UCSD-AML1 (cell line): ENCODE measurements around the gene CCL19.
"Not testable (repeated sequence)": the region's sequence is repeated elsewhere in the genome, so short reads cannot be mapped to it uniquely, and the experiment has no call there.

Experiments
- DNase-seq: peaks from one replicate; lab custom pipeline; 2025; ENCODE audit not compliant: unreplicated experiment; lab: John Stamatoyannopoulos, UW

The CCL19 gene

GRCh38 chr9:34690983-34691935, at the start of gene CCL19:
Gene CCL19 (minus strand): TSS chr9:34691276. CDS start chr9:34691139, 137 bp downstream.
- peak; percentile 37 for DNase-seq

- not testable (repeated sequence) for DNase-seq
Measured at GRCh38 chr9:34740176-34740575, 49.1 kb upstream of the CCL19 start.

GRCh38 chr9:34737677-34738260, 46.7 kb upstream of the CCL19 start:
- no peak for DNase-seq

- DNase-seq = no peak
Measured at GRCh38 chr9:34734720-34735119, 43.6 kb upstream of the CCL19 start.

GRCh38 chr9:34732886-34733285, 41.8 kb upstream of the CCL19 start:
- no peak for DNase-seq

GRCh38 chr9:34732478-34732877, 41.4 kb upstream of the CCL19 start:
- no peak for DNase-seq

GRCh38 chr9:34723141-34723540, 32.1 kb upstream of the CCL19 start:
- no peak for DNase-seq

GRCh38 chr9:34719769-34720025, 28.6 kb upstream of the CCL19 start:
- DNase-seq = not testable (repeated sequence)

GRCh38 chr9:34719021-34719768, 28.1 kb upstream of the CCL19 start:
- no peak for DNase-seq

- no peak for DNase-seq
Measured at GRCh38 chr9:34717996-34718614, 27.0 kb upstream of the CCL19 start.

- no peak for DNase-seq
Measured at GRCh38 chr9:34716711-34717110, 25.6 kb upstream of the CCL19 start.

GRCh38 chr9:34715639-34716215, 24.7 kb upstream of the CCL19 start:
- no peak for DNase-seq

GRCh38 chr9:34714007-34714406, 22.9 kb upstream of the CCL19 start:
- no peak for DNase-seq

- DNase-seq = no peak
Measured at GRCh38 chr9:34712140-34712539, 21.1 kb upstream of the CCL19 start.

- DNase-seq = no peak
Measured at GRCh38 chr9:34710023-34710422, 18.9 kb upstream of the CCL19 start, which contains the start of gene CCL21. Gene CCL21 (minus strand): TSS chr9:34710136. CDS start chr9:34710066, 70 bp downstream.

GRCh38 chr9:34709196-34709978, 18.3 kb upstream of the CCL19 start:
- DNase-seq = no peak

- DNase-seq = no peak
Measured at GRCh38 chr9:34707130-34707529, 16.1 kb upstream of the CCL19 start.

- DNase-seq = peak; percentile 79
Measured at GRCh38 chr9:34701769-34702736, 11.0 kb upstream of the CCL19 start.
